GM12865 (cell line): ENCODE results near the gene HRH4.
A peak's percentile ranks its signal among the peaks of the same experiment; 100 is the strongest.

Source experiments
- DNase-seq: peaks from one replicate; pipeline ENCODE4 v3.0.0; 2010; ENCODE audit warnings: low read depth
- H3K4me3 ChIP-seq: 2 replicates; pipeline ENCODE4 v1.5.1; 2011; ENCODE audit warnings: mild to moderate bottlenecking, low read depth, low read length, control low read depth
- TF ChIP-seq, protein P1 (sequence below): IDR thresholded peaks from 2 replicates; pipeline ENCODE4 v1.5.1; 2011; ENCODE audit warnings: low read length, control low read depth, low read depth, inconsistent platforms; ENCODE audit not compliant: insufficient read depth; ENCODE audit errors: missing control alignments

The HRH4 gene

DNA sequence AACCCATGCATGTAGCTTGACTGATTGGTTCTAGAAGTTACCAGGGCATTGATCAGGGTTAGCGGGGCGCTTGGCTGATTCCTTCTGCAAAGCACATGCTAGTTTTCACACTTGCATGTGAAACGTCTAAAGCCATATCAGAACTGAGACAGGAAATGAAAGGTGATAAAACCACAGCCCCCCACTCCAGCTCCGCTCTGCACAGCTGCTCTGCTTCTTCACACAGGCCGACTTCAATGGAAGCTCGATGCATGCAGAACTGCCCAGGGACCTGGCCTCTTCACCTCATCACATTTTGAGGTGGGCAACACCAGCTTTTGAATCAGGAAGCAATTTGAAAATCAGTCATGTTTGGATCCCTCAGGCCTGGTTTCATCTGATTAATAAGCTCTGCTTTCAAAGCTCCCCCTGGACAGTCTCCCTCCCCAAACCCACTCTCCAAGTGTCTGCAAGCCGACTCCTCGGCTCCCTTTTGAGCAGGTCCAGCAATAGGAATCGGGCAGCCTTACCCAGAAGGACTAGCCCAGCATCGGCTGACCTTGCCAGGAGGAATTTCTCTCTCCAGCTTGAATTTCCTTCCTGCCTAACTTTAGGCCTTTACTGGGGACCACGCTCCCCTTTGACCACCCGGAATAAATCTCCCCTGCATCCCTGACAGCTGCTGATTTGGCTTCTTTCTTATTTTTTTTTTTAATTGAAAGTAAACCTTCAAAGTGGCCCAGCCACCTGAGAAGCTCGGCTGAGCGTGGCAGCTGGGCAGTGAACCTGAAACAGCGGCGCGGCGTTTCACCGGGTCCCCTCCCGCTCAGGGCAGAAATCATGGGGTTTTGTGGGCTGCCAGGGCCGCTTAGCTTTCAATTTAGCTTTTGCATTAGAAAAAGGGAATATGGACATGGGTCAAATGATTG, 31.7 kb downstream of the HRH4 start:
- peak; percentile 91 for DNase-seq
- TF ChIP-seq, protein P1, sequence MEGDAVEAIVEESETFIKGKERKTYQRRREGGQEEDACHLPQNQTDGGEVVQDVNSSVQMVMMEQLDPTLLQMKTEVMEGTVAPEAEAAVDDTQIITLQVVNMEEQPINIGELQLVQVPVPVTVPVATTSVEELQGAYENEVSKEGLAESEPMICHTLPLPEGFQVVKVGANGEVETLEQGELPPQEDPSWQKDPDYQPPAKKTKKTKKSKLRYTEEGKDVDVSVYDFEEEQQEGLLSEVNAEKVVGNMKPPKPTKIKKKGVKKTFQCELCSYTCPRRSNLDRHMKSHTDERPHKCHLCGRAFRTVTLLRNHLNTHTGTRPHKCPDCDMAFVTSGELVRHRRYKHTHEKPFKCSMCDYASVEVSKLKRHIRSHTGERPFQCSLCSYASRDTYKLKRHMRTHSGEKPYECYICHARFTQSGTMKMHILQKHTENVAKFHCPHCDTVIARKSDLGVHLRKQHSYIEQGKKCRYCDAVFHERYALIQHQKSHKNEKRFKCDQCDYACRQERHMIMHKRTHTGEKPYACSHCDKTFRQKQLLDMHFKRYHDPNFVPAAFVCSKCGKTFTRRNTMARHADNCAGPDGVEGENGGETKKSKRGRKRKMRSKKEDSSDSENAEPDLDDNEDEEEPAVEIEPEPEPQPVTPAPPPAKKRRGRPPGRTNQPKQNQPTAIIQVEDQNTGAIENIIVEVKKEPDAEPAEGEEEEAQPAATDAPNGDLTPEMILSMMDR = no peak
- no peak overlapping the region for H3K4me3 ChIP-seq

- no peak overlapping the region for H3K4me3 ChIP-seq
- no peak for DNase-seq
- TF ChIP-seq, protein P1 = no peak
Measured at GRCh38 chr18:24494586-24494985, 34.1 kb downstream of the HRH4 start.

GRCh38 chr18:24497031-24497754, 36.8 kb downstream of the HRH4 start:
- TF ChIP-seq, protein P1 = no peak
- H3K4me3 ChIP-seq = no peak overlapping the region
- no peak for DNase-seq

- TF ChIP-seq, protein P1 = no peak
- H3K4me3 ChIP-seq = no peak overlapping the region
- DNase-seq = no peak
Measured at GRCh38 chr18:24499814-24500213, 39.4 kb downstream of the HRH4 start.

DNA sequence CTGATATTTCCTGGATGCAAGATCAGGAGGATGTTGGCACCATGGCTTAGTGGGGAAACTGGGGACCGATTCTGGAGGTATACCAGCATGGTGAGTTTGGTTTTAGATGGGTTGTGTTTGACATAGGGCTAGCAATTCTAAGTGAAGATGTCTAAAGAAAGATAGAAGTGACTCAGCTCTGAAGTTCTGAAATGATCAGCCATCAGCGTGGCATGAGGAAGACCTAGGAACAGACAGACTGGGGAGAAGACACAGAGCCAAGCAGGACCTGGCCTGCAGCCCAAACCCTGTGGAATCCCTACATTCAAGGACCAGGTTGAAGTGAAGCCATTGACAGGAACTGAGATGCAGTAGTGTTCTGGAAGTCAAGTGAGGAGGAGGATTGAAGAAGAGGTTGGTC, 39.8 kb downstream of the HRH4 start:
- H3K4me3 ChIP-seq = no peak overlapping the region
- TF ChIP-seq, protein P1 = no peak
- no peak for DNase-seq

DNA sequence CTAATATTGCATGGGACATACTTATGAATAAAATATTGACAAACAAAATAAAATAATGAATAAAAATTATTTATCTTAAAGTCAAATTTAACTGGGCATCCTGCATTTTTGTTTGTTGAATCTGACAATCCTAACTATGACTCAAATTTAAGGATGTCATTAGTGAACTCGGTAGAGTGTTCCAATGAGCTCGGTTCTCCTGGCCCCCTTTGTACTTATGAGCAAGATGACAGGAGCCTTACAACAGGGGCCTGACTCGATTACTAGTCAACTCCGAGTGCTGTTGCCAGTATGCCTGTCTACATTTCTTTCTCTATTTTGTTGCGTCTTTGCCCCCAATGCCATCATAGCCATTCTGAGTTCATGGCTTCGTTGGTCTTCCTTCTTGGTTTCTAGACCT, 40.3 kb downstream of the HRH4 start:
- TF ChIP-seq, protein P1 = no peak
- no peak for DNase-seq
- H3K4me3 ChIP-seq = no peak overlapping the region
